HG02852 (cell line): ENCODE measurements around the gene OSBPL5.
"Not testable (repeated sequence)": the region's sequence is repeated elsewhere in the genome, so short reads cannot be mapped to it uniquely, and the experiment has no call there.

Experiments used
- ATAC-seq: cut with Tn5 transposase; IDR thresholded peaks from one replicate; pipeline ENCODE4 v1.9.1; 2021; ENCODE audit warnings: mild to moderate bottlenecking, moderate library complexity; ENCODE audit not compliant: unreplicated experiment

The OSBPL5 gene

DNA sequence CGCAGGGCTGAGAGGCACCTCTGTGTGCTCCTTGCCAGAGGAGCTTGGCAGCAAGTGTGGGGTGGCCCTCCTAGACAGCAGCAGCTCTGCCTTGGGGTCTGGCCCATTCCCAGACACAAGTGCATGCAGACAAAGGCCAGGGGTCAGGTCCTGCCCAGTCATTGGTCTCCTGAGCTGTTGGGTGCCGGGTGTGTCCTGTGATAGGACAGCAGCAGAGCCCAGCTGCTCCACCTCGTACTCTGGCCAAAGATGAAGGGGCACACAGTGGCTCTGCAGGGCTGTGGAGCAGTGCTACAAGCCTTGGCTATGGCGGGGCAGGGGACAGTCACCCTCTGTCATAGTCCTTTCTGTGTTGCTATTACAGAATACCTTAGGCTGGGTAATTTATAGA lies 17.3 kb upstream of the OSBPL5 start:
- no peak for ATAC-seq

DNA sequence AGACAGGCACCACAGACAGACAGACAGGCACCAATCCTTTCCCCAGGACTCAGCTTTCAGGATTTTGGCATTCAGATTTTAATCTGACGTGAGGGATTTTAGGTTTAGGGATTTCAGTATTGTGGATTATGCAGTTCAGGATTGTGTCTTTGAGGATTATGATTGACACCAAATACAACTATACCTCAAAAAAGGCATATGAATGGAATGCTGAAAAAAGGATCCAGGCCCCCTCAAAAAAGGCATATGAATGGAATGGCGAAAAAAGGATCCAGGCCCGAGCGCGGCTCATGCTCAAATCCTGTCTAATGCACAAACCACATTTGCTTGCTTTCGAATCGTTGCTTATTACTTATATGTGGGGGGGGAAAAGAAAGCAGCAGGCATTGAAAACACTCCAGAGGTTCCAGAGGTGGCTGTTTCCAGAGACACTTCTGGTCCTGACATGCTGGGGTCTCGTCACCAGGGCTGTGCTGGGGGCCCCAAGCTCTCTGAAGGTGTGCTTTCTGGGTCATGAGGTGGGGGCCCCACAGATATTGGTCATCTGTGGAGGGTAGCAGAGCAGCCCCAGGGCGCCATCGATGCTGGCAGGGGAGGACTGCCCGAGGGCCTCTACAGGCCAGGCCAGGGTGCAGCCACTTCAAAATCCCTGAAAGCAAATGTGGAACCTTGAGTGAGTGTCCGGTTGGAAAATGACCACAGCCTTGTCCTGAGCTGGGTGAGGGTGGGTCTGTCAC lies 16.8 kb upstream of the OSBPL5 start:
- ATAC-seq, result no peak

DNA sequence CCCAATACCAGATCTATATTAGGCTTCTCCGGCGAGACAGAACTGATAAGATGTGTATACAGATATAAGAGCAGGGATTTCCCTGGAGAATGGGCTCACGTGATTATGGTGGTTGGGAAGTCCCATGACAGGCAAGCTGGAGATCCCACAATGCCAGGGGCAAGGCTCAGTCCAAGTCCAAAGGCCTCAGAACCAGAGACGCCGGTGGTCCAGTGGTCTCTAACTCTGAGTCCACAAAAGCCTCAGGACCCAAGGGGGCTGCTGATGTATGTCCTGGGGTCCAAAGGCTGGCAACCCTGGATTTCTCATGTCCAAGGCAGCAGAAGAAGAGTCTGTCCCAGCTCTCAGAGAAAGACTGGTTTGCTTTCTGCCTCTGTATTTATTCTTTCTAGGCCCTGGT lies 15.8 kb upstream of the OSBPL5 start:
- no peak for ATAC-seq

DNA sequence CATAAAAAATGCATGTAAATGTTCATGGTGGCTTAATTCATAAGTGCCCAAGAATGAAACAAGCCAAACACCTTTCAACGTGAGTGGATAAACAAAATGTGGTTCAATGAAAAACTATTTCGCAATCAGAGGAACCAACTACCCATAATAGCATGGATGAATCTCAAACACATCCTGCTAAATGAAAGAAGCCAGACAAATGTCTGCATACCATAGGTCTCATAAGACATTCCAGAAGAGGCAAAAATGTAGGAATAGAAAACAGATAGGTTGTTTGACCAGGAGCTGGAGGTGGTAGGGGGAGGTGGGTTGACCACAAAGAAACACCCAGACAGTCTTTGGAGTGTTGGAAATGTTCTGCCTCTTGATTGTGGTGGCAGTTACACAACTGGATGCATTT lies 13.2 kb upstream of the OSBPL5 start:
- ATAC-seq, result no peak

DNA sequence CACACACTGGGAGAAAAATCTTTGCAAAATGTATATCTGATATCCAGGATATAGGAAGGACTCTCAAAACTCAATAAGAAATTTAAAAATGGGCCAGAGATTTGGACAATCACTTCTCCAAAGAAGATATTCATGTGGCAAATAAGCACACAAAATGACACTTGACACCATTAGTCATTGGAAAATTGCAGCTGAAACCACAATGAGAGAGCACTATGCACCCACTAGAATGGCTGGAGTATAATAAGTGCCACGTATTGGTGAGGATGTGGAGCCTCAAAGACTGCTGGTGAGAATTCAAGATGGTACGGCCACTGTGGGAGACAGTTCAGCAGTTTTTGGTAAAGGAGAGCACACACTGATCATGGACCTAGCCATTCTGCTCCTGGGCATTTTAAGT lies 12.8 kb upstream of the OSBPL5 start:
- ATAC-seq, result no peak

DNA sequence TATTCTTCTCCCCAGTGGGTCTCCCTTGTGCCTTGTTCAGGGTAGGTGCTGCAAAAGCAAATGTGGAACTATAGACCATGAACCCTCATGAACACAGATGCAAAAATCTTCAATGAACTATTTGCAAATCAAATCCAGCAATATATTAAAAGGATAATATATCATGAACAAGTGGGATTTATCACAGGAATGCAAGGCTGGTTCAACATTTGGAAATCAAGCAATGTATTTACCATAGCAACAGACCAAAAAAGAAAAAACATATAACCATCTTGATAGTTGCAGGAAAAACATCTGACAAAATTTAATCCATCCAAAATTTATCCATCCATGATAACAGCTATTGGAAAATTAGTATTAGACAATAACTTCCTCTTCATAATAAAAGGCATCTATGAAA lies 11.4 kb upstream of the OSBPL5 start:
- ATAC-seq, result no peak

DNA sequence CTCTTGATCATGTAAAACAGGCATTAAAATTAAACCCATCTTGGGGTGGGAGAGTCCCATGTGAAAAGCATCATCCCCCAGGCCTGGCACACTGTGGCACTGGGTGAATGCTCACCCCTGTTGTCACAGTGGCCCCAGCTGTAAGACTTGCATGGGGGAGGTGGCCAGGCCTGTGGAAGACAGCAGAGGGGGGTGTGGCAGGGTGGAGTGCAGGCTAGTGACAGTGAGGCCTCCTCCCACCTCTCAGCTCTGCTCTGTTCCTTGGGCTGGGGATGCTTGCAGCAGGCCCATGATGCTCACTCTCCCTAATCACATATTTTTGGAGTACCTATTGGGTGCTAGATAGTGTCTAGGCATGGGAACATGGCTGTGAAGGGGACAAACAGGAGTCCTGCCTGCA lies 10.1 kb upstream of the OSBPL5 start:
- no peak for ATAC-seq

DNA sequence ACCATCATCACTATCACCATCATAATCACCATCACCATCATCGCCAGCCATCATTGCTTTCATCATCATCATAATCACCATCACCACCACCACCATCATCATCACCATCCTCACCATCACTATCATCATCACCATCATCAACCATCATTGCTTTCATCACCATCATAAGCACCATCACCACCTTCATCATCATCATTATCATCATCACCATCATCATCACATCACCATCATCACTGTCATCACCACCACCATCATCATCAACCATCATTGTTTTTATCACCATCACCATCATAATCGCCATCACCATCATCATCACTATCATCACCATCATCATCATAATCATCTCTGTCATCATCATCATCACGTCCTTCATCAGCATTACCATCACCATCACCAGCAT lies 9.3 kb upstream of the OSBPL5 start:
- no peak for ATAC-seq

DNA sequence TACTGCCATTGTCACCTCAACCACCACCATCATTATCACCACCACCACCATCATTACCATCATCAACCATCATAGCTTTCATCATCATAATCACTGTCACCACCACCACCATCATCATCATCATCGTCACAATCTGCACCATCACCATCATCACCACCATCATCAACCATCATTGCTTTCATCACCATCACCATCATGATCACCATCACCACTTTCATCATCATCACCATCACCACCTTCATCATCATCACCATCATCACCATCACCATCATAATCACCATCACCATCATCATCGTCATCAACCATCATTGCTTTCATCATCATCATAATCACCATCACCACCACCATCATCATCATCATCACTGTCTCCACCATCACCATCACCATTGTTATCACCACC lies 8.7 kb upstream of the OSBPL5 start:
- ATAC-seq, result no peak

DNA sequence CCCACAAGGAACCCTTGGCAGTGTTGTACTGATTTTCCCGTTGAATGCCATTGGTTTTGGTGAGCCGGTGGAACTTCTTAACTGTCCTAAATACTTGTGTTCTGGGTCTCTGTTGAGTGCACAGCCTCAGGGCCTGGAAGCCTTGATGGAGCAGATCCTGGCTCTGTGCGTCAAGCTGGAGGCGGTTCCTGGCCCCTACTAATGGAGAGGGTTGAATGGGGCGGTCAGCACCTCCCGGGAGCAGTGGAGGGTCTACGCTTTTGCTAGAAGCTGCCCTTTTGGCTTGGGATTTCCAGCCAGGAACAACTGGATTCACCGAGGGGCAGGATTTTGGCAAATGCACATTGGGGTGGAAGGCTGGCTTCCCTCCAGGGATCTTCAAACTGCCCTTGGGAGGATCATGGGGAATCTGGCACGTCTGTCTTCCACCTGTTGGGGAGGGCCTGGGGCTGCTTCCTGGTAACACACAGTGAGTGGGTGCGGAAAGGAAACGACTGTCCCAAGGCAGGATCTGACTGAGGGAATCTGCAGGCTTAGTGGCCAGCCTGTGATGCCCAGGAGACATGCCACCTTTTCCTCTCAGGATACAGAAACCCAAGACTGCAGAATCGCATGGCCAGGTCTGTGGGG lies 6.9 kb upstream of the OSBPL5 start:
- no peak for ATAC-seq

DNA sequence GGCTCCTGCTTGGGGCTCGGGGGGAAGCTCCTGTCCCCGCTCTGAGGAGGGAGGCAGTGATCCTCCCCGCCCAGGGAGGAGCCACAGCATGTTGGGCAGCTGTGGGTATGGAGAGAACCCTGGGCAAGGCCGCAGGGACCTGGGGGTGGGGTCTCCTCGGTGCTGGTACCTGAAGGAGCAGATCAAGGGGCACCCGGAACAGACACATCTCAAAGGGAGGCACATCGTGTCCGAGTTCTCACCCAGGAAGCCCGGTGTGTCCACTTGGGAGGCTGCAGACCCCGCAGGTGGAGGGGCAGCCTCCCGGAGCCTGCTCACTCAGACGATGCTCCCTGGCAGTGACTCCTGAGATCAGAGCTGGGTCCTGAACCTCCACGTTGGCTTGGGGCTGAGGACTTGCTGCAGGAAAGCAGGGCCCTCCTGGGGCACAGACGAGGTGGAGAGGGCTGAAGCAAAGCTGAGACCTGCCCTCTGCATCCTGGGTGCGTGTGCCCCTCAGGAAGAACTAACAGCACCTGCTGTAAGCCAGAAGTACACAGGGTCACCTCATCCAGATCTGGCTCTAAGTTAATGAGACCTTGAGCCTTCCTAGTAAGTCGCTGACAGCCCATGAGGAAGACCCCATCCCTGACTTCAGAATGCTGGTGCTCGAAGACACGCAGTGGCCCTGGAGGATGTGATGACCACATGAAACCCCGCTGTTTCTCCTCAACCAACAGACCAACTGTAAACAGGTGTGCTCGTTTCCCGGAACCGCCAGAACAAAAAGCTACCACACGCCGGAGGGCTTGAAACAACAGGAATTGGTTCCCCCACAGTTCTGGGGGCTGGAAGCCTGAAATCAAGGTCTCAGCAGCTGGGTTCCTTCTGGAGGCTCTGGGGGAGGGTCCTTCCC lies 5.9 kb upstream of the OSBPL5 start:
- no peak for ATAC-seq

DNA sequence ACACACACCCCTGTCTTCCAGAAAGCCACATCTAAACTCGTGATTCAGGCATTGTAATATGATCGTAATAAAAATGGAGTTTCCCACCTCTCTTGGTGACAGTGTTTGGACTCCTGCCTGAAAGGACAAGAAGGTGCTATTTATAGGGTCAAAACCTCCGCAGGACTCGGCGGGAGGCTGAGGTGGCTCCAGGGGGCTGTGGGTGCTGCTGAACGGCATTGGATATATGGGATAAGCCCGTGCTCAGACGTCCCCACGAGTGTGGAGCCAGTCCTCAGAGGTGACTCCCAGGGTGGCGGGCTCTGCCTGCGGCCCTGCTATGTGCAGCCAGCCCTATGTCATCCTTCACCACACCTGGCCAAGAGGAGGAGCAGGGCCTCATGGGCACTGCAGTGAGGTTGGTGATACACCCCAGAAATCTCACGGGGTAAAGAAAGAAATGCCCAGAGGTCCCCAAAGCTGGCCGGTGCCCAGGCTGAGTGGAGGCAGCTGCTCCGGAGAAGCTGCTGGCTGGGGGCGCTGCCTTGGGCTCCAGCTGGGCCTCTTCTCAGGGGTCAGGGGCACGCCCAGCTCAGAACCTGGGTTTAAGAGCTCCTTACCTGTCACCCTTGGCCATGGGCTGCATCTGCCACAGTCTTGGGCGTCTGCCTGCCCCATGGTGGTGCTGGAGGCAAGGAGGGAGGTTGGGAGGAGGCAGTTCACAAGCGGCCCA lies 5.1 kb upstream of the OSBPL5 start:
- no peak for ATAC-seq

DNA sequence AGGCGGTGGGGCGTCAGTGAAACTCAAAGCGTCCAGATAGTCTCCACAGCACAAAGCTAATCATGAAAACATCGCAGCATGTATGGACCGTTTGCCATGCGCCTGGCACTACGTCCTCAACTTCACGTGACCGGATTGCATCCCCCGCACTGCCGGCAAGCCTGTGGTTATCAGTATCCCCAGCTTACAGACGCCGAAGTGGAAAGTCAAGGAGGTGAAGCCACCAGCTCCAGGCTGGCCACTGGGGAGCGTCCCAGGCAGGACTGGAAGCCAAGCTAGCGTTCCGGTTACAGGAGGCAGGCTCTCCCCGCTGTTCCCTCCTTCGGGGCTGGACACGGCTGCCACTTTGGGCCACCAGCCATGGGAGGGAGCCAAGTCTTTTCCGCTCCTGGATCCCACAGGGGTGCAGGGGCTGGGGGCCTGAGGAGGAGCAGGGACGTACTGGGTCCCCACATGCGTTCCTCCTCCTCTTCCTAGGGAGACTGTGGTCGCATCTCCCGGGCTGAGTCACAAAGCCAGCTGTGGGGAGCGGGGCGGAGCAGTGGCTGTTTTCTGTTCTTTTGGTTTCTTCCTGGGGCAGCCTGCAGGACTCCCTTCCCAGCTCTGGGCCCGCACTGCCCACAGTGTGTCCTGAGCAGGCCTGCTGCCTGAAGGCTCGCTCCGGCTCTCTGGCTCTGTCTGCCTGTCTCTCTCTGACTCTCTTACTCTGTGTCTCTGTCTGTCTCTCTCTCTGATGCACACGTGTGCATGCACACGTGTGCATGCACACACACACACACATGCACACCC lies 4.3 kb upstream of the OSBPL5 start:
- no peak for ATAC-seq

DNA sequence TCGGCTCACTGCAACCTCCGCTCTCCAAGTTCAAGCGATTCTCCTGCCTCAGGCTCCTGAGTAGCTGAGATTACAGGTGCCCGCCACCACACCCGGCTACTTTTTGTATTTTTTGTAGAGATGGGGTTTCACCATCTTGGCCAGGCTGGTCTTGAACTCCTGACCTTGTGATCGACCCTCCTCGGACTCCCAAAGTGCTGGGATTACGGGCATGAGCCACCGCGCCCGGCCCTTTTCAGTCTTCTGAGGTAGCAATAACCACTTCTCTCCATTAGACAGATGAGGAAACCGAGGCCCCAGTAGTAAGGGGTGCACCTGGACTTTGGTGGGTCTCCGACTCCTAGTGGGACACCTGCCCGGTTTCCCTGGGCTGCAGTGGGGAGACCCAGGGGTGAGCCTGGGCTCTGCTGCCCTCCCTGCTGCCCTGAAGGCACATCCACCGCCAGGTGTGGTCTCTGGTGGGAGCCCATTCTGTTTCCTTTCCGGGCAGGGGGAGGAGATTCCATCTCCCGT lies 3.7 kb upstream of the OSBPL5 start:
- not testable (repeated sequence) for ATAC-seq

DNA sequence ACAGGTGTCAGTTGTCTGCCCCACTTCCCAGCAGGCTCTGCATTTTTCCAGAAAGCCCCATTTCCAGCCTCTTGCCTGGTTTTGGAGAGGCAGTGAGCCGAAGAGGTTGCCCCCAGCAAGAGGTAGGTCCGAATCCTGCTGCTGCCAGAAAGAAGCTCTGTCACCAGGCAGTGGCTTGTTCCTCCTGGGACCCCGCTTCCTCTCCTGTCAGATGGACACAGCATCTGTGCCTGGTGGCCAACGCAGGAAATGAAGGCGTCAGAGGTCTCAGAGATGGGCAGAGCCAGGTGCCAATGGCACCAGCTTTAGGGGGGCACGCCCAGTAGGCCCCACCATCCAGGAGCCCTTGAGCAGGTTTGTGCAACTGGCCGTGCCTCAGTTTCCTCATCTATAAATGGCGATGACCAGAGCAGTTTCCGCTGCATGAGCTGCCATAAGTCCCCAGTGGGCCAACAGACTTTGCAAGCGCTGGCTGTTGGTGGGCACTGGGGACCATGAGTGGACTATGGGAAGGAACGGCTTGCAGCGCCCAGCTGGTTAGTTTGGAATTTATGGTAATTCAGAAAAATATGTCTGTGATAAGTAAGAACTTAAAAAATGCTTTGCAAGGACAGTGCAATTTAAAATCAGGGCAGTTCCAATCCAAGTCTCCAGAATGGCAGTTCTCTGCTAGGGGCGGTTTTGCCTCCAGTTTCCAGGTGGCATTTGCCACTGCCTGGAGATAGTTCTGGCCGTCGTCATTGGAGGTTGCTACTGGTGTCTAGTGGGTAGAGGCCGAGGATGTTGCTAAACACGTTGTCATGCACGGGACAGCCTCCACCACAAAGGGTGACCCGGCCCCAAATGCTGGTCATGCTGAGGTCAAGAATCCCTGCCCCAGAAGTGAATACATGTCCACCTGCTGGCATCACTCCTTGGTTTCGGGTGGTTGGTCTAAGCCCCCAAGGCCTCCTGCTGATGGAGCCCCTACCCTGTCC lies 2.3 kb upstream of the OSBPL5 start:
- no peak for ATAC-seq

DNA sequence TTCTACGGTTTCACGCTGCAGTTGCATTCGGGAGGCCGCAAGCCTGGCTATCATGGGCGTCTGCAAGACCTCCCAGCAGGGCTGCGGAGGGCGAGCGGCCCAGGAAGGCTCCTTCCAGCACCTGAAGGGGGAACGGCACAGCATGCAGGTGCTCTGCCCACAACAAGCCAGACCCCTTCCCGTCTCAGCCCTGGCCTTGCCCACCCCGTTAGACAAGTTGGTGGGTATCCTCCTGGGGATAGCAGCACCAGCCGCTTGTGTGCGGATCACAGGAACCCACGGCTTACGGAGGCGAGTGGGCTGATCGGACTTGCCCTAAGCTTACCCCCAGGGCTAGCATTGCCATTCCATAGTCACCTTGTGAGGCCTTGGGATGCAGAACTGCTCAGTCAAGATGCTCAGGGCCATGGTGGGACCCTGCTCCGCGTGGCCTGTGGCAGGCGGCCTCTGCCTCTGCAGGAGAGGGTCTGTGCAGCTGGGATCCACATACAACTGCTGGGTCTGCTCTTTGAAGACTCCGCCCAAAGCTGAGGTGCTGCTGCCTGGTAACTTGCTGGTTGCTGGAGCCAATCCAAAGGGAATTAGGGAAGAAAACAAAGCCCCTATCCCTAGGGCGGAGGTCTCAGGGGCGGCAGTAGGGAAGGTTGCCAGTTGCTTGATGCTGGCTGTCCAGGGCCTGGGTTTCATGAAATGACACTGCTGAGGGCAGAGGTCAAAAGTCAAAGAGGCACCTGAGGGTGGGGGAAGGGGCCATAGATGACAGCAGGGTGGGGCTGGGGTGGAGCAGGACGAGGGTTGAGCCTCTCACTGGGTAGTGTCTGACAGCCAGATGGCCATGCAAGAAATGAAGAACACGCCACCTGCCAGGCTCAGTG lies 1.4 kb upstream of the OSBPL5 start:
- ATAC-seq, result no peak

DNA sequence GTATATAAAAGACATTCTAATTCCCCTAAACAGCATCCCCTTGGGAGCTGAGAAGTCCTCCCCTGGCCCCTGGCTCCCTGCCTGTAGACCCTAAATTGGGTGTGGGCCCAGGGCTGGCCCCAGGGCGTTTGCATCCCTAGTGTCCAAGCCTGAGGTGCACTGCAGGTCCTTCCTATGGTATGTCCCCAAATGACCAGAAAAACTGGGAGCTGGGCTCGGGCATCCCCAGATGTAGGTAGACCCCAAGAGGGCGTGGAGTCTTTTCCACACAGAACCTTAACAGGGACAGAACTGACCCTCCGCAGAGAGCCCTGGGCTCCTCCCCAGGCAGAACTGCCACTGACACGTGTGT lies 782 bp upstream of the OSBPL5 start:
- ATAC-seq, result no peak

DNA sequence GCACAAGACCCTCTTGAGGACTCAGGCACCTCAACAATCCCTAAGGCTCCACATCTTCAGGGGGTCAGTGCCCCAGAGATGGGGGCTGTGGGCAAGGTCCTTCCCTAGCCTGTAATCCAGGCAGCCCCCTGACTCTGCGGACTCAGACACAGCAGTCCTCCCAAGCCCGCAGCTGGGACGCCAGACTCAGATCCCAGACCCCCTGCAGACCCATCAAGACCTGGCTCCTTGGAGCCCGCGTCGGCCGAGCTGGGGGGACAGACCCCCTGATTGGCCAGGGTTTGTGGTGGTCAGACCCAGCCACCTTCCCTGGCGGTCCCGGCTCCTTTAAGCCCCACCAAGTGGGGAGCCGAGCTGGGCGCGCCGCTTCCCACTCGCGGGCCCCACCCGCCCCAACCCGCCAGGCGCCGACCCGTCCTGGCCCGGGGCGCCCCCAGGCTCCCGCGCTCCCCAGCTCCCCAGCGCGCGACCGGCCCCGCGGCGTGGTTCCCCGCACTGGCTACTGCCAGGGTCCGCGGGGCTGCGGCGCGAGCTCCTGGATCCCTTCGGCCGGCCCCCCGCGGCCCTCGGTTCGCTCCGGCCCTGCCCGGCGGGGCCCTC lies 458 bp downstream of the OSBPL5 start:
- no peak for ATAC-seq
